HG03571 (cell line): ENCODE measurements around the gene CLPSL2.

Experiments used
- ATAC-seq: cut with Tn5 transposase; IDR thresholded peaks from one replicate; pipeline ENCODE4 v1.9.1; 2021; ENCODE audit not compliant: unreplicated experiment

Gene CLPSL2

DNA sequence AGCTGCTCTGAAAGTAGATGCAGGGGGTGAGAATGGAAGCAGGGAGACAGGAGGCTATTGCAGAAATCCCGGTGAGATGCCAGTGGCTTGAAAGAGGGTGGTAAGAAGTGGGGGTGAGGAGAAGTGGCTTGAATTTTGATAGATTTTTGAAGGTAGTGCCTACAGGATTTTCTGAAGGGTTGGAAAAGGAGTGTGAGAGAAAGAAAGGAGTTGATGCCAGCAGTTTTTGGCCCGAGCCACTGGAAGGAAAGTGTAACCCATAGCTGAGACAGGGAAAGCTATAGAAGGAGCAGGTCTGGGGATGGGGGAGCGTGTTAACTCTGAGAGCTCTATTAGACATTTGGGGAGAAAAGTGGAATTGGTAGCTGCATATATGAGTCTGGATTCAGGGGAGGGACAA is 29.9 kb upstream of the CLPSL2 start:
- no peak for ATAC-seq

DNA sequence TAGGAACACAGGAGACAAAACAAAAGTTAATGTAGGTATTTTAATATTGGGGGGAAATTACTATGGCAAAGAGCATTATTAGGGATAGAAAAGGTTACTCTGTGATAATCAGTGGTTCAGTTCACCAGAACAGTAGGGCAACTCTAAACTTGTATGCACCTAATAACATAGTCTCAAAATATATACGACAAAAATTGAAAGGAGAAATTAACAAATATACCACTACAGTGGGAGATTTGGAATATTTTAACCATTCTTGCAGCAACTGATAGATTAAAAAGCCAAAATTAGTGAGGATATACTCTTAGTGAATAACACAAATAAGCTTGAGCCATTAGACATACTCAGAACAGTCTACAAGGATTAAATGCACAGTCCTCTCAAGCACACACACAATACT is 28.5 kb upstream of the CLPSL2 start:
- no peak for ATAC-seq

DNA sequence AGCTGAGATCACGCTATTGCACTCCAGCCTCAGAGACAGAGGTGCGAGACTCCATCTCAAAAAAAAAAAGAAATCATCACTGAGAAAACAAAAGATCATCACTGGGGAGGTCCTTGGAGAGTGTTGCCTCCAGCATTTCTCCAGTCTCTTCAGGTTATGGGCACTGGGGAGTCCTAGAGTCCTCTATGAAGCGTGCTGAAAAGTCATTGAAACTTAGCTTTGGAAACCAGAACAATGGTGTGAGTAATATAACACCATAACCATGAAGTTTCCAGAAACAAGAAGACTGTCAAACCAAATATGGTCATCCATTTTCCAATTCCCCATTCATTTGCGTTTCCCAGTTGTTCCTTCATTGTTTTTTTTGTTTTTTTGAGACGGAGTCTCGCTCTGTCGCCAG is 25.8 kb upstream of the CLPSL2 start:
- ATAC-seq, result no peak

DNA sequence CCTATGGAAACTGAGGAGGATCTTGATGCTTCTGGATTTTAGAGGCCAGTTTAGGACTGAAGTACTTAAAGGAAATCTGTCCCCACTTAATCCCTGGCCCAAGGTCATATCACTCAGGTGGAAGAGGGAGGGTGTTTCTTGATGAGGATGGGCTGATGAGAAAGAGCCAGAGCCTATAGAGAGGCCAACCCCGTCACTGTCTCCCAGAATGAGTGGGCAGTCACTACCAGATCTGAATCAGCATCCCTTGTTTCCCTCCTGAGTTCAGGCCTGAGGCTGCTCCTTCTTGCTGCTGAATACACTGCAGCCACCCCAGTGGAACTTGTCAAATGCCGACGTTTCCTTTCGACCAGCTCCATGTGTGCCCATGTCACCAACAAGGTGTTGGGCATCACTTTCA is 24.8 kb upstream of the CLPSL2 start:
- no peak for ATAC-seq

DNA sequence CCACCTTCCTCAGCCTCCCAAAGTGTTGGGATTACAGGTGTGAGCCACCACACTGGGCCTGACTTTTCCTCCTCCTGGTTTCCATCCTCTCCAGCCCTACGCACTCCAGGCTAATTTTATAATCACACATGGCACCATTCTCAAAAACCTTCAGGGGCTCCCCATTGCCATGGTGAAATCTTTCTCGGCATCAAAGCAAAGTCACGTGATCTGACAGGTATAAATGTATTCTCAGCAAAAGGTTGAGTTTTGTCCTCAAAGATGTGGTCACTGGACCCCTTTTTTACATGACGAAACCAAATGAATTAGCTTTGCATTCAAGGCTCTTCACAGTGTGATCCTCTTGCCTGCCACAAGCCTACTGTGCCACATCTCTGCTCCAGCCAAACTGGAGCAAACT is 24.1 kb upstream of the CLPSL2 start:
- ATAC-seq, result no peak

DNA sequence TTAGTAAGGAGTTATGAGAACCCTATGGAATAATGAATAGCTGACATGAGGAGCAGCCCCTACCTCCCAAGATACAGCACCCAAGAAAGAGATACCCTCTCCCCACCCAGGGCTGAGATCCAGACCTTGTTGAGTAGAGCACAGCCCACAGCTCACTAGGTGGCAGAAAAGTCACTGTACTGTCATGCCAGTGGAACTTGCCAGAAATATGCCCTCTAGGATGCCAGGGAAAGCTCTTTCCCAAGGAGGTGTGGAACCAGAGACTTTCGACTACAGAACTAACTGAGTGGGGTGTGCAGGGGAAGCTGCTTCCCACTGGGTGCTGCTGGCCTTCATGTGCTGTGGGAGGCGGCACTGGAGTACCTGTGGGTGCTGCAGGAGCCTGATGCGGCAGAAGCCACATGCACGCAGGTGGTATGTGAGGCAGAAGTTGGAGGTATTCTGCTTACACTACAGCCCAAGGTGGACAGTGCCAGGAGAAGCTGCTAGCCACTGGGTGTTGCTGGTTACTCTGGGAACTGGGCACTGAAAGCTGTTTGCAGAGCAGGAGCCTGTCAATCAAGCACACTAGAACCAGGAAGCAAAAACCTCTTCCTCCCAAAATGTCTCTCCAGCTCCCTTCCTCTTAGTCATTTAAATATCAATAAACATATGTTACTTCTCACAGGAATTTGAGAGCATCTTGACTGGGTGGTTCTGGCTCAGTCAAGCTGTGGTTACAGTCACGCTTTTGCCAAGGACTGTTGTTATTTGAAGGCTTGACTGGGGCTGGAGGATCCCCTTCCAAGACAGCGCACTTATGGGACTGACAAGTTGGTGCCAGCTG is 21.7 kb upstream of the CLPSL2 start:
- ATAC-seq, result no peak

DNA sequence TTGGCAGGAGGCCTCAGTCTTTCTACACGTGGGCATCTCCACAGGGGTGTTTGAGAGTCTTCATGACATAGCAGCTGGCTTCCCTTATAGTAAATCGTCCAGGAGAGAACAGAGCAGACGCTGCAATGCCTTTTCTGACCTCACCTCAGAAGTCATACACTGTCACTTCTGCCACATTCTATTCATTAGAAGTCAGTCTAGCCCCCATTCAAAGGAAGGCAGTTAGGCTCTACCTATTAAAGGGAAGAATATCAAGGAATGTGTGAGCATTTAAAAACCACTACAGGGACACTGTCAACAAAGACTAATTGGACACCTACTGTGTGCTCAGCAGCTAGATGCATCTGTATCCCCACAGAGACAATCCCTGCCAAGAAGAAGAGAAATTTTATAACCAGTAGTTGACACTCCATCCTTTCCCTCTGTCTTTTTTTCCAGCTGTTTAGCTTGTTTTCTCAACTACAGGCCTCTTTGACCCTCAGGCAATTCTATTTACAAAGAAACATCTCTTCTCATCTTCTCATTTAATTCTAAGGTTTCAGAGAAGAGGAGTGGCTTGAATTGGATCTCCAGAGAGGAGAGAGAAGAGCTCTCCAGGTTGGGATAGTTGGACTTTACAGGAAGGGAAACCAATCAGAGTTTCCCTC is 21.0 kb upstream of the CLPSL2 start:
- ATAC-seq, result no peak

DNA sequence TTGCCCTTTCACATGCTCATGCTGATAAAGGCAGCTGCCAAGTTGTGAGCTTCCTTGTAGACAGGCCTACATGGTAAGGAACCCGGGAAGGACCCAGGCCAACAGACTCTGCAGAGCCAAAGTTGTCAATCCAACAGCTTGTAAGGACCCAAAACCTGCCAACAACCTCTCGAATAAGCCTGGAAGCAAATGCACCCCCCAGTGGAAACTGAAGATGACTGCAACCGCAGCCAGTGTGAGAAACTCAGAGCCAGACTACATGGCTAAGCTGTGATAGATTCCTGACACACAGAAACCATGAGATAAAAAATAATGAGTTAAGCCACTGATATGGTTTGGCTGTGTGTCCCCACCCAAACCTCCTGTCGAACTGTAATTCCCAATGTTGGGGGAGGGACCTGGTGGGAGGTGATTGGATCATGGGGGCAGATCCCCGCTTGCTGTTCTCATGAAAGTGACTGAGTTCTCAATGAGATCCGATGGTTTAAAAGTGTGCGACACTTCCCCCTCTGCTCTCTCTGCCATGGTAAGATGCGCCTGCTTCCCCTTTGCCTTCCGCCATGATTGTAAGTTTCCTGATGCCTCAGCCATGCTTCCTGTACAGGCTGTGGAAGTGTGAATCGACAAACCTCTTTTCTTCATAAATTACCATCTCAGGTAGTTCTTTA is 18.8 kb upstream of the CLPSL2 start:
- ATAC-seq, result no peak

DNA sequence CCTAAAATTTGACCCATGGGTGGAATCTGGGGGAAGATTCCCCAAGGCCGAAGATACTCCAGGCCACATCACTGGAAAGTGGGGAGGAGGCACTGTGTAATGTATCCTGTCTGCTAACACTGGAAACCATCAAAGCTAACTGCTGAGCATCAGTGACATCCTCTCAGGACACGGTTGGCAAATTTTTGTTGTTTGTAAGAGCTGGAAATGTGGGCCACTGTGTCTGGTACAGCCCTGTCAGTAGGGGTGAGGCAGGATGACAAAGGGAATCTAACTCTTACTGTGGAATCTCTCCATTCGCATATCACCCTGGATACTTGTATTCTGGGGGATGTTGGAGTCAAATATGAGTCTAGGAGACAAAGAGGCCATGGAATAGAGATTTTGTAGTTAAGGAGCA is 17.0 kb upstream of the CLPSL2 start:
- no peak for ATAC-seq

DNA sequence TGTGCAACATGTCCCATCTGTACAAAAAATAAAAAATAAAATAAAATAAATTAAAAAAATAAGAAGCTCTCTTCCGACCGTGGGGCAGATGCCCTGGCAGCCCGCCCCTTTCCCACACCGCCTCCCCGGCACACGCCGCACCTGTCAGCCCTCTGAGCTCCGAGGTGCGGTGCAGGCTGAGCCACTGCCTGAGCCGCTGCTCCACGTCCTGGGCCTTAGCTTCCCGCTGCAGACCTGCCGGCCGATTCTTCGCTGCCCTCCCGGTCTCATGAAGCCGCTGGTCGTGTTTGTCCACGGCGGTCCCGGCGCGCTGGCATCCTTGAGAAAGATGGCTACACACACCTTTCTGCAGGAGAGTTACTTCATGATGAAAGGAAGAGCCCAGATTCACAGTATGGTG is 10.7 kb upstream of the CLPSL2 start:
- no peak for ATAC-seq

DNA sequence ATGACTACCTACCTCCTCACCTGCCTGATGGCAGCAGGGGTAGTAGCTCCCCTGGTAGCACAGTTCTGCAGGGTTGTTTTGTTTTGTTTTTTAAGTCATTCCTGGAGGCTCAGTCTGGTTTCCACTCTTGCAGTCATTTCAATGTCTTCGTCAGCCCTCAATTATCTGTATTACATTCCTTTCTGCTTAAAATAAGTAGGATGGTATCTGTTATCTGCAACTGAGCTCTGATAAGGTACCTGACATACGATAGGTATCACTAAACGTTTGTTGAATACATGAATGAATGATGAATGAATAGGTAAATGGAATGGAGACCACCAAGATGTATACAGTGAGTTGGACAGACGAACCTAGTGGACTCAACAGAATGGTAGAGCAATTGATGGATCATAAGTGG is 7.2 kb upstream of the CLPSL2 start:
- ATAC-seq, result no peak

DNA sequence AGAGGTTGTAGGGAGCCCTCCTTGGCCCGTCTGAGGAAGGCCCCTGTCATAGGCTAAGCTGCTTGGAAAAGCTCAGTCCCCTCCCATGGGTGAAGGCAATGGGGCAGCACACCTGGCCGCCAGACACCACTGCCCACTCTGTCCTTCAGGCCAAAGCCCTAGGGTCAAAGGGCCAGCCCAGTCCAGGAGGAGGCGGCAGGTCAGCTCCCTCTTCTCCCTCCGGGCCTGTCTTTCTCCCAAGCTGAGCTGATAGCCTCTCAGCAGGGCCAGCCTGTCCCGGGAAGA is 5.1 kb upstream of the CLPSL2 start:
- ATAC-seq, result no peak

DNA sequence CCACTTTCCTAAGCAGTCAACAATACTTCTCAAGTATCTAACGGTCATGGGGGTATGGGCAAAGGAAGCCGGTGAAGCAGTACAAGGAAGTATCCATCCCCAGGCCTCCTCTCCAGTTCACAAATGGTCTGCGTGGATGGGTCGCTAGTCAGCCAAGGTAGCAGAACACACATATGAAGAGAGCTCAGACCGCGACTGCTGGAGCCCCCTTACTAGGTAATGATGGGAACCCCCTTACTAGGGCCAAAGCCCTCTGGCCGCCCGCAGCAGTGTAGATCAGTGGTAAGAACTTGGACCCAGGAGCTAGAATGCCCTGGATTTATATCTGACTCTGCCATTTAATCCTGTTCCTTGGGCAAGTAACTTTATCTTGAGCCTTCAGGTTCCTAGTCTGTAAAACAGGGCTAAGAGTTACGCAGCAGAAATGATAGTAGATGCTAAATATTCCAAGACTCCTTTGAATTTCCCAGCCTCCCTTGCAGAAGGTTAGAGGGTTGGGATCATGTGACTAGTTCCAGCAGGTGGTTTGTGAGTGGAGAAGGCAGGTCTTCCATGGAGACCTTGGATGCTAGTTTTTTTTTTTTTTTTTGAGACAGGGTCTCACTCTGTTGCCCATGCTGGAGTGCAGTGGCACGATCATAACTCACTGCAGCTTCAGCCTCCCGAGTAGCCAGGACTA is 2.1 kb upstream of the CLPSL2 start:
- no peak for ATAC-seq

DNA sequence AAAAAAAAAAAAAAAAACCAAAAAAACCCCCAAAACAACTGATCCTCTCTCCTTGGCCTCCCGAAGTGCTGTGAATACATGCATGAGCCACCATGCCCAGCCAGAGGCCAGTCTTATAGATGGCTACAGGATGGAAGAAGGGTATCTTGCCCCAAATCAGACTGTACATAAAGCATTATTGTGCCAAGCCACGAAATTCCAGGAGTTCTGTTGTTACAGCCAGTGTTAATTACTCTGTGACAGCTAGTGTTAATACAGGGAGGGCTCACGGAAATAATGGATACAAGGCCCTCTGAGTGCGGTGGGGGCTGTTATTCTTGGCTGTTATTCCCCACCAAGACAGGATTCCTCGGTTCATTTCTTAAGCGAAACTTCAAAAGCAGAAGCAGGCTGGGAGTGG is 1.4 kb upstream of the CLPSL2 start:
- no peak for ATAC-seq

DNA sequence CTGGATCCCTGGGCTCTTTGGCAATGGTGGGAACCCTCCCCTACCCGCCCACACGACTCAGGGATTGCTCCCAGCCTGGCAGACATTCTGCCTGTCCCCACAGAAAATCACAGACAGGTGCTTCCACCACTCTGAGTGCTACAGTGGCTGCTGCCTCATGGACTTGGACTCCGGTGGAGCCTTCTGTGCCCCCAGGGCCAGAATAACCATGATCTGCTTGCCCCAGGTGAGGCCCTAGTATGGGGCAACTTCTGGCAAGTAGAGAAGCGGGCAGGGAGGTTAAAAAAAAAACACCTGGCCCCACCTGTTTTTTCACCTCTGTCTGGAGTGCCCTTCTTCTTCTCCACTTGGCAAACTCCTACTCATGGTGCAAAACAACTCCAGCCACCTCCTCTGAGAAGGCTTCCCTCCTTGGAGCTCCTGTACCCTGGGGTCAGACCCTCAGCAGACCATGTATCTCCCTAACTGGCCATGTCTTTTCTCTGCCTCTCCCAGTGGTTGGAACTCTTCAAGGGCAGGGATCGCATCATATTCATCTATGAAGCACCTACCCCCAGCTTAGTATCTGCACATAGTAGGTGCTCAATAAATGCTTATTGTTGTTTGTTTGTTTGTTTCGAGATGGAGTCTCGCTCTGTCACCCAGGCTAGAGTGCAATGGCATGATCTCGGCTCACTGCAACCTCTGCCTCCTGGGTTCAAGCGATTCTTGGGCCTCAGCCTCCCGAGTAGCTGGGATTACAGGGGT is 1.1 kb downstream of the CLPSL2 start:
- no peak for ATAC-seq

DNA sequence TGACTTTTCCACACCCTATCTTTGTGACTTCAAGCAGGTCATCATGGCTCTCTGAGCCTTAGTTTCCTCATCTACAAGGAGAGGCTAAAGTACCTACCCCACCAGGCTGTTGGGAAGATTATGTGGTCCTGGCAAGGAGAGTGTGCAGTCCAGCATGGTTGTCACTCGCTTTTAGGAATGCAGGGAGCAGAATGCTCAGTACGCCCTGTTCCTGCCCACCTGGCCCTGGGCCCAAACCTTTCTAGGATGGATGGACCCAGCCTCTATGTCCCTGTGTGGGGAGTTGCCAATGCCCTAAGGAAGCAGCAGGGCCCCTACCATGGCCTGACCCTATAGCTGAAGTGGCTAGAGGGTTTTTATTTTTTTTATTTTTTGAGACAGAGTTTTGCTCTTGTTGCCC is 2.0 kb downstream of the CLPSL2 start:
- no peak for ATAC-seq

DNA sequence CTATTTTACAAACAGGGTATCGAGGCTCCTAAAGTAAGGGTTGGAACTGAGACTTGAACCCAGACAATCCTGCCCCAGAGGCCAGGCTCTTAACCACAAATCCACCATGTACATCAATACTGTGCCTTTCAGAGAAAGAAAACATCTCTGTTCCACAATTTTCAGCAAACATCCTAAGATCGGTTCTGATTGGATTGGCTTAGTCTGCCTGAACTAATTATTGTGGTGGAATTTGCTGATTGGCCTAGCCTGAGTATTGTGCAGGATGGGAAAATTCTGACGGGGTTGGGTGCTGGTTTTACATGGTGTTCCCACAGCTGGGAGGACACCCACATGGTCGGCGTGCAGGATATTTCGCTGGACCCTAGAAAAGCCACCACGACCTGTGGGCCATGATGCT is 4.3 kb downstream of the CLPSL2 start, which contains the start of gene CLPSL1:
CLPSL1 (plus strand) TSS at position 301 of the 400 bp plus-strand sequence; CDS start at position 393, 92 bp downstream.
- no peak for ATAC-seq

DNA sequence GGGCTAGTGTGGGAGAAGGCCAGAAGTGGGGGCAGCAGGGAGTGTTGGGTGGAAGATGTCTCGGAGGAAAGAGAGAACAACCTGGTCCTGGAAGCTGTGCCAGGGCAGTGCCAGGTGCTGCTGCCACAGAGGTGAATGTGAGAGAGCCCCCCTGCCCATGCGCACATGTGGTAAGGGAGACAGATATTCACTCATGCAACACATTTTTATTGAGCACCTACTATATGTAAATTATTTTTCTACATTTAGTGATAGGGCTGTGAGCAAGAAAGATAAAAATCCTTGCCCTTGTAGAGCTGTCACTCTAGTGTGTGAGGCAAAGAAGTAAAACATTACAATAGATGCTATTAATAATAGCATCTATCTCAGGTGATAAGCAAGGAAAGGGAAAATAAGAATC is 4.9 kb downstream of the CLPSL2 start:
- no peak for ATAC-seq

DNA sequence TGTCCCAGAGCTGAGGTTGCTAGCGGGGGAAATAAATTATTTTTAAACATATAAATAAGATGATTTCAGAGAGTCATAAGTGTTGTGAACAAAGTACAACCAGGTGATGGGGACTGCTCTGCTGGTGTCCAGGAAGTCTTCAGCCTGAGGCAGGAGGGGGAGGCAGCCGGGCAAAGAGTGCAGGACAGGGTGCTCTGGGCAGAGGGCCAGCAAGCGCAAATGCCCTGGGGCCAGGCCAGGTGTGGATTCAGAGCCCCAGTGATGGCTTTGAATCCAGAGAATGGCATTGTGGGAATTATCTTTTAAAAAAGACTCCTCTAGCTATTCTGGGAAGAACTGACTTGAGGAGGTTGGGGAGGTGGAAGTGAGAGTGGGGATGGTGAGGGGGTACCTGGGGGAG is 6.0 kb downstream of the CLPSL2 start:
- ATAC-seq, result no peak

DNA sequence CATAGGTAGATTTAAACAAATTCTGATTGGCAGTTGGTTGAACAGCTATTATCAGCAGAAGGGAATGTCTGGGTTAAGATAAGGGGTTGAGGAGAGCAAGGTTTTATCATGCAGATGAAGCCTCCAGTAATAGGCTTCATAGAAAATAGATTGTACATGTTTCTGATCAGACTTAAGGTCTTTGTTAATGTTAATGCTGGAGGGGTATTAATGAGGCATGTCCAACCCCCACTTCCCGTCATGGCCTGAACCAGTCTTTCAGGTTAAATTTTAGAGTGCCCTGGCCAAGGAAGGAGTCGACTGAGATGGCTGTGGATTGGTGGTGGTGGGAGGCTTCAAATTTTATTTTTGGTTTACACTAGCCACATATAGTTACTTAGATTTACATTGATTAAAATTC is 7.8 kb downstream of the CLPSL2 start:
- no peak for ATAC-seq

DNA sequence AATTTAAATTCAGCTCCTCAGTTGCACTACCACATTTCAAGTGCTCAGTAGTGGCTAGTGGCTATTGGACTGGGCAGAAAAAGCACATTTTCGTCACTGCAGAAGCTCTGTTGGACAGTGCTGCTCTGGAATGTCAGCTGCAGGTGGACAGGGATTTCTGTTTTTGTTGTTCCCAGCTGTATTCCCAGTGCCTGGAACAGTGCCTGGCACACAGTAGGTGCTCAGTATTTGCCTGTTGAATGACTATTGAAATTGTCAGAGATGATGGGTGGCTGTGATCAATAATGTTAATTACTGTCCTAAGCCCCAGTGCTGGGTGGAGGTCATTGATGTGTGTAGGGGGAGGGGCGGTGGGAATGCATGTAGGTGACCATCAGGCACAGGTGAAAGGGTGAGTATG is 9.9 kb downstream of the CLPSL2 start:
- ATAC-seq, result no peak
